ENCODE measurements around the gene PCDHB16. TPM values are rescaled to one million over a fixed set of nuclear protein-coding genes. Genes with fewer than 3 reads are reported as not detected.
"Not testable (repeated sequence)": the region's sequence is repeated elsewhere in the genome, so short reads cannot be mapped to it uniquely, and the experiment has no call there.

Gene PCDHB16
- total RNA-seq, 1 experiment from 2014 or later: not detected

GRCh38 chr5:141213656-141214339 is 31.6 kb downstream of the PCDHB16 start, which contains the start of gene PCDHB13:
Gene PCDHB13, plus strand, starts transcription at chr5:141213919. Its CDS starts 205 bp downstream, at chr5:141214124.
- intact Hi-C loops (cut with micrococcal nuclease; ENCODE audit: unreplicated experiment): not testable (repeated sequence)

GRCh38 chr5:141214583-141214982 is 32.4 kb downstream of the PCDHB16 start:
- H2AFZ ChIP-seq; BruUV-seq (replicated peaks); H3K9me2 ChIP-seq (ENCODE audit: insufficient read depth); H3K79me2 ChIP-seq (ENCODE audit: low read depth); POLR2A ChIA-PET (ENCODE audit: unreplicated experiment); H3F3A ChIP-seq (ENCODE audit: insufficient read depth, low read depth); H3K9me3 ChIP-seq (ENCODE audit: insufficient read depth, low read depth); H3K36me3 ChIP-seq (ENCODE audit: low read depth); H3K27ac ChIP-seq; H3K4me3 ChIP-seq; H4K20me1 ChIP-seq (ENCODE audit: insufficient read depth); CTCF ChIA-PET; DNase-seq; H3K4me1 ChIP-seq (replicated peaks; ENCODE audit: insufficient read depth); H3K4me2 ChIP-seq; H3K27me3 ChIP-seq (ENCODE audit: insufficient read depth, low read depth); intact Hi-C loops (cut with micrococcal nuclease; ENCODE audit: unreplicated experiment): not testable (repeated sequence)

More at GRCh38 chr5:141213656-141214339, 31.6 kb downstream of the PCDHB16 start, which contains the start of gene PCDHB13:
- CTCF ChIA-PET; H3F3A ChIP-seq (ENCODE audit: insufficient read depth, low read depth); H4K20me1 ChIP-seq (ENCODE audit: insufficient read depth); H3K9me3 ChIP-seq (ENCODE audit: insufficient read depth, low read depth); H3K4me3 ChIP-seq; H3K27me3 ChIP-seq (ENCODE audit: insufficient read depth, low read depth); H3K9me2 ChIP-seq (ENCODE audit: insufficient read depth); H3K4me1 ChIP-seq (replicated peaks; ENCODE audit: insufficient read depth); BruUV-seq (replicated peaks); H3K36me3 ChIP-seq (ENCODE audit: low read depth); H3K27ac ChIP-seq; H3K79me2 ChIP-seq (ENCODE audit: low read depth); H3K4me2 ChIP-seq; POLR2A ChIA-PET (ENCODE audit: unreplicated experiment); H2AFZ ChIP-seq: not testable (repeated sequence)
- peak; percentile 49 for TF ChIP-seq CTCF (conservative IDR thresholded peaks at IDR 0.05)
- DNase-seq: peak in 1 of 2 experiments; percentile 9

- H3K9me2 ChIP-seq (ENCODE audit: insufficient read depth); DNase-seq; H3F3A ChIP-seq (ENCODE audit: insufficient read depth, low read depth); H3K27me3 ChIP-seq (ENCODE audit: insufficient read depth, low read depth); H3K4me3 ChIP-seq; H3K79me2 ChIP-seq (ENCODE audit: low read depth); H3K4me1 ChIP-seq (replicated peaks; ENCODE audit: insufficient read depth); intact Hi-C loops (cut with micrococcal nuclease; ENCODE audit: unreplicated experiment); H3K9me3 ChIP-seq (ENCODE audit: insufficient read depth, low read depth); CTCF ChIA-PET; H3K36me3 ChIP-seq (ENCODE audit: low read depth); H2AFZ ChIP-seq; H3K27ac ChIP-seq; BruUV-seq (replicated peaks); H4K20me1 ChIP-seq (ENCODE audit: insufficient read depth); H3K4me2 ChIP-seq; POLR2A ChIA-PET (ENCODE audit: unreplicated experiment): not testable (repeated sequence)
Observed at GRCh38 chr5:141215504-141215903, 33.3 kb downstream of the PCDHB16 start.

- H3K27me3 ChIP-seq (ENCODE audit: insufficient read depth, low read depth); H3K4me3 ChIP-seq; intact Hi-C loops (cut with micrococcal nuclease; ENCODE audit: unreplicated experiment); H3K27ac ChIP-seq; DNase-seq; H3K9me2 ChIP-seq (ENCODE audit: insufficient read depth); POLR2A ChIA-PET (ENCODE audit: unreplicated experiment); H3F3A ChIP-seq (ENCODE audit: insufficient read depth, low read depth); H3K4me2 ChIP-seq; H3K9me3 ChIP-seq (ENCODE audit: insufficient read depth, low read depth); CTCF ChIA-PET; BruUV-seq (replicated peaks); H3K79me2 ChIP-seq (ENCODE audit: low read depth); H3K4me1 ChIP-seq (replicated peaks; ENCODE audit: insufficient read depth); H4K20me1 ChIP-seq (ENCODE audit: insufficient read depth); H2AFZ ChIP-seq; H3K36me3 ChIP-seq (ENCODE audit: low read depth): not testable (repeated sequence)
Observed at GRCh38 chr5:141216035-141216434, 33.8 kb downstream of the PCDHB16 start.

All from PC-9 (cell line).